ENCODE measurements around the gene GJA1. TPM values are rescaled to one million over a fixed set of nuclear protein-coding genes. Genes with fewer than 3 reads are reported as not detected.

GJA1 gene
- total RNA-seq, 1 experiment from 2014 or later: not detected

GRCh38 chr6:121405306-121405705 is 30.1 kb upstream of the GJA1 start:
- no peak overlapping the region for H3K27ac Mint-ChIP-seq (ENCODE audit: low read depth, unreplicated experiment)

GRCh38 chr6:121408321-121408720 is 27.1 kb upstream of the GJA1 start:
- no peak for TF ChIP-seq CTCF (IDR thresholded peaks at IDR 0.05; ENCODE audit: unreplicated experiment)
- H3K36me3 Mint-ChIP-seq (ENCODE audit: insufficient read depth, unreplicated experiment): no peaks in the 10 kb centered on the region
- BruUV-seq (replicated peaks): no TSS peak
- no peak overlapping the region for H3K27ac Mint-ChIP-seq (ENCODE audit: low read depth, unreplicated experiment)
- no peak overlapping the region for H3K4me3 Mint-ChIP-seq (ENCODE audit: unreplicated experiment)
- no peaks in the 10 kb centered on the region for H3K27me3 Mint-ChIP-seq (ENCODE audit: insufficient read depth, unreplicated experiment)
- intact Hi-C loops (cut with micrococcal nuclease): no loop called here
- H3K9me3 Mint-ChIP-seq (ENCODE audit: unreplicated experiment): no peaks in the 10 kb centered on the region
- DNase-seq (ENCODE audit: unreplicated experiment): no peak
- CTCF ChIA-PET: interaction anchor here (0.6 to 1.1 kb wide), 2 partner anchors 16 to 354 kb away, joined by 3 read pairs; no protein-coding TSS in a partner anchor
- POLR2A ChIA-PET: no interaction called here
- H3K4me1 Mint-ChIP-seq (ENCODE audit: insufficient read depth, unreplicated experiment): no peaks in the 10 kb centered on the region

More at GRCh38 chr6:121405306-121405705, 30.1 kb upstream of the GJA1 start:
- Mint-ChIP-seq H3K4me1 (ENCODE audit: insufficient read depth, unreplicated experiment) (no peaks in the 10 kb centered on the region), H3K27me3 (ENCODE audit: insufficient read depth, unreplicated experiment) (no peaks in the 10 kb centered on the region), H3K4me3 (ENCODE audit: unreplicated experiment) (no peak overlapping the region), H3K9me3 (ENCODE audit: unreplicated experiment) (no peaks in the 10 kb centered on the region), H3K36me3 (ENCODE audit: insufficient read depth, unreplicated experiment) (no peaks in the 10 kb centered on the region)
- no peak for TF ChIP-seq CTCF (IDR thresholded peaks at IDR 0.05; ENCODE audit: unreplicated experiment)
- ChIA-PET POLR2A (no interaction called here), CTCF (interaction anchor here (0.6 to 1.4 kb wide), 5 partner anchors 12 to 629 kb away, joined by 3 to 5 read pairs (median 3); no protein-coding TSS in a partner anchor)
- intact Hi-C loops (cut with micrococcal nuclease): no loop called here
- no peak for DNase-seq (ENCODE audit: unreplicated experiment)
- BruUV-seq (replicated peaks): no TSS peak

- Mint-ChIP-seq H3K27ac (ENCODE audit: low read depth, unreplicated experiment) (no peak overlapping the region), H3K36me3 (ENCODE audit: insufficient read depth, unreplicated experiment) (no peaks in the 10 kb centered on the region), H3K9me3 (ENCODE audit: unreplicated experiment) (no peaks in the 10 kb centered on the region), H3K4me3 (ENCODE audit: unreplicated experiment) (no peak overlapping the region), H3K27me3 (ENCODE audit: insufficient read depth, unreplicated experiment) (no peaks in the 10 kb centered on the region), H3K4me1 (ENCODE audit: insufficient read depth, unreplicated experiment) (no peaks in the 10 kb centered on the region)
- TF ChIP-seq CTCF (IDR thresholded peaks at IDR 0.05; ENCODE audit: unreplicated experiment): no peak
- no peak for DNase-seq (ENCODE audit: unreplicated experiment)
- ChIA-PET POLR2A (no interaction called here), CTCF (interaction anchor here (0.5 to 0.6 kb wide), 3 partner anchors 12 to 440 kb away, joined by 3 read pairs; no protein-coding TSS in a partner anchor)
- intact Hi-C loops (cut with micrococcal nuclease): no loop called here
- no TSS peak for BruUV-seq (replicated peaks)
Measured at GRCh38 chr6:121413879-121414278, 21.6 kb upstream of the GJA1 start.

GRCh38 chr6:121418346-121418745 is 17.1 kb upstream of the GJA1 start:
- DNase-seq (ENCODE audit: unreplicated experiment): no peak
- ChIA-PET POLR2A (no interaction called here), CTCF (interaction anchor here (0.6 to 1.1 kb wide), 2 partner anchors 17 to 585 kb away, joined by 4 to 5 read pairs; no protein-coding TSS in a partner anchor)
- BruUV-seq (replicated peaks): no TSS peak
- intact Hi-C loops (cut with micrococcal nuclease): no loop called here
- no peak overlapping the region for H3K4me3 Mint-ChIP-seq (ENCODE audit: unreplicated experiment)
- H3K9me3 Mint-ChIP-seq (ENCODE audit: unreplicated experiment): no peaks in the 10 kb centered on the region
- no peaks in the 10 kb centered on the region for H3K36me3 Mint-ChIP-seq (ENCODE audit: insufficient read depth, unreplicated experiment)
- H3K27me3 Mint-ChIP-seq (ENCODE audit: insufficient read depth, unreplicated experiment): no peaks in the 10 kb centered on the region
- no peak overlapping the region for H3K27ac Mint-ChIP-seq (ENCODE audit: low read depth, unreplicated experiment)
- TF ChIP-seq CTCF (IDR thresholded peaks at IDR 0.05; ENCODE audit: unreplicated experiment): no peak
- peaks cover 5% of the 10 kb centered on the region for H3K4me1 Mint-ChIP-seq (ENCODE audit: insufficient read depth, unreplicated experiment)

All from MCF 10A (cell line).